ENCODE data around the gene CERS6. TPM values are rescaled to one million over a fixed set of nuclear protein-coding genes. Genes with fewer than 3 reads are reported as not detected.

Gene CERS6
- polyA plus RNA-seq, 1 donor (not counting 4 experiments of a cell fraction or from before 2014, with no cell fraction given): 19.5 TPM

DNA sequence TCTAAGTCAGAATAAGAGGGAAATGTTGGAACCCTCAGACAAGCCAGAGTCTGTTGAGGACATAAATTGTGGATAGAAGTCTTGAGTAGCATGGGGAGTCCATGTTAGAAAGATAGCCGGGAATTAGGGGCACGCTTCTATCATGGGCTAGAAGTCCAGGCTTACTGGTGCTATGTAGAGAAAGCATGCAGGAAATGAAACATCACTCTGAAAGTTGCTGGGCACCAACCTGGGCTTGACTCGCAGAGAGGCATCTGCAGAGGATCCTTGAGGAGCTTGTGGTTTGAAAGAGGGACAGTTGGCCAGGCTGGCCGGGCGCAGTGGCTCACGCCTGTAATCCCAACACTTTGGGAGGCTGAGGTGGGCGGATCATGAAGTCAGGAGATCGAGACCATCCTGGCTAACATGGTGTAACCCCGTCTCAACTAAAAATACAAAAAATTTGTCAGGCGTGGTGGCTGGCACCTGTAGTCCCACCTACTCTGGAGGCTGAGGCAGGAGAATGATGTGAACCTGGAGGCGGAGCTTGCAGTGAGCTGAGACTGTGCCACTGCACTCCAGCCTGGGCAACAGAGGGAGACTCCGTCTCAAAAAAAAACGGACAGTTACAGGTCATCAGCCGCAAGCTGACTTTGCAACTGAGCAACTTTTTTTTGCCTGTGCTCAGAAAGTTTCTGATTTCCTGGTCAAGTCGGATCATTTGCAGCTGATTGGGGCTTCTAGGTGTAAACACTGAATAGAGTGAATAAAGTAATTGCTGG, 24.9 kb downstream of the CERS6 start:
- DNase-seq (ENCODE audit: low read depth, low spot score): no peak
- Histone ChIP-seq H3K27ac (ENCODE audit: control insufficient read depth, insufficient read depth, low read length) (no peak overlapping the region), H3K36me3 (ENCODE audit: control insufficient read depth in 2 of 2, extremely low read depth in 1 of 2, insufficient read depth in 2 of 2, low read length in 2 of 2) (no peaks in the 10 kb centered on the region), H3K9me3 (ENCODE audit: control insufficient read depth, low read depth, low read length) (no peaks in the 10 kb centered on the region), H4K20me1 (ENCODE audit: control insufficient read depth, extremely low read depth, insufficient read depth, low read length) (peaks cover 2% of the 10 kb centered on the region), H3K9ac (ENCODE audit: control insufficient read depth, extremely low read depth, insufficient read depth, low read length) (no peak overlapping the region), H3K79me2 (ENCODE audit: control insufficient read depth, insufficient read depth, low read length) (peaks cover 84% of the 10 kb centered on the region), H3K4me3 (ENCODE audit: control insufficient read depth in 2 of 3, extremely low read depth in 1 of 3, insufficient read depth in 2 of 3, low read depth in 1 of 3, low read length in 3 of 3) (no peak overlapping the region), H2AFZ (ENCODE audit: control insufficient read depth, low read length) (no peak overlapping the region), H3K9me1 (ENCODE audit: control insufficient read depth, extremely low read depth, insufficient read depth, low read length) (no peaks in the 10 kb centered on the region), H3K27me3 (ENCODE audit: control insufficient read depth, extremely low read depth, insufficient read depth, low read length) (no peaks in the 10 kb centered on the region), H3K4me1 (ENCODE audit: control insufficient read depth, extremely low read depth, insufficient read depth, low read length) (no peaks in the 10 kb centered on the region), H3K4me2 (ENCODE audit: control insufficient read depth, extremely low read depth, insufficient read depth, low read depth, low read length) (no peak overlapping the region)
- TF ChIP-seq, protein P1, sequence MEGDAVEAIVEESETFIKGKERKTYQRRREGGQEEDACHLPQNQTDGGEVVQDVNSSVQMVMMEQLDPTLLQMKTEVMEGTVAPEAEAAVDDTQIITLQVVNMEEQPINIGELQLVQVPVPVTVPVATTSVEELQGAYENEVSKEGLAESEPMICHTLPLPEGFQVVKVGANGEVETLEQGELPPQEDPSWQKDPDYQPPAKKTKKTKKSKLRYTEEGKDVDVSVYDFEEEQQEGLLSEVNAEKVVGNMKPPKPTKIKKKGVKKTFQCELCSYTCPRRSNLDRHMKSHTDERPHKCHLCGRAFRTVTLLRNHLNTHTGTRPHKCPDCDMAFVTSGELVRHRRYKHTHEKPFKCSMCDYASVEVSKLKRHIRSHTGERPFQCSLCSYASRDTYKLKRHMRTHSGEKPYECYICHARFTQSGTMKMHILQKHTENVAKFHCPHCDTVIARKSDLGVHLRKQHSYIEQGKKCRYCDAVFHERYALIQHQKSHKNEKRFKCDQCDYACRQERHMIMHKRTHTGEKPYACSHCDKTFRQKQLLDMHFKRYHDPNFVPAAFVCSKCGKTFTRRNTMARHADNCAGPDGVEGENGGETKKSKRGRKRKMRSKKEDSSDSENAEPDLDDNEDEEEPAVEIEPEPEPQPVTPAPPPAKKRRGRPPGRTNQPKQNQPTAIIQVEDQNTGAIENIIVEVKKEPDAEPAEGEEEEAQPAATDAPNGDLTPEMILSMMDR (optimal IDR thresholded peaks at IDR 0.05 in 1 of 3, IDR thresholded peaks at IDR 0.05 in 1 of 3, conservative IDR thresholded peaks at IDR 0.05 in 1 of 3; ENCODE audit: extremely low read depth in 1 of 3, insufficient read depth in 2 of 3, low read length in 3 of 3): no peak
- no peak for TF ChIP-seq EZH2 (IDR thresholded peaks at IDR 0.05; ENCODE audit: low read length)
- dilution Hi-C loops (cut with MboI; ENCODE audit: extremely low pct_ligation_motif_present, low sequenced_read_pairs): no loop called here
- FAIRE-seq: peak; percentile 48

DNA sequence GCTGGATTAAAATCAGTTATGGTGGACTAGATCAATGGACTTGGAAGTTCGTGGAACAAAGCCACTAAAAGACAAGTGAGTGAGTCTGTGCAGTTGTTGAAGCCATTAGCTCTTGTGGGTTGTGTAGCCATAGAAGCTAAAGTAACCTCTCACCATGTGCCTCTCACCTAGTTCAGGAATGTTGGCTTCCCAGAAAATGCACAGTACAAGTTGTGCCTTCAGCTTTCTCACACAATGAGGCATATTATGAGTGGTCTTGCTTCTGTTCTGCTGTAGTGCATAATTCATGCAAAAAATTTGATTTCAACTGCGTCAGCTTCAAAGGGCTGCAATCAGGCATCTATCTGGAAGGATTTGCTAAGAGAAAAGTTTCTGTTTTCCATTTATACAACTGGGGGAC, 26.2 kb downstream of the CERS6 start:
- Histone ChIP-seq H3K4me1 (ENCODE audit: control insufficient read depth, extremely low read depth, insufficient read depth, low read length) (no peaks in the 10 kb centered on the region), H3K9ac (ENCODE audit: control insufficient read depth, extremely low read depth, insufficient read depth, low read length) (no peak overlapping the region), H3K4me3 (ENCODE audit: control insufficient read depth in 2 of 3, extremely low read depth in 1 of 3, insufficient read depth in 2 of 3, low read depth in 1 of 3, low read length in 3 of 3) (no peak overlapping the region), H3K4me2 (ENCODE audit: control insufficient read depth, extremely low read depth, insufficient read depth, low read depth, low read length) (no peak overlapping the region), H3K79me2 (ENCODE audit: control insufficient read depth, insufficient read depth, low read length) (peaks cover 82% of the 10 kb centered on the region), H3K27ac (ENCODE audit: control insufficient read depth, insufficient read depth, low read length) (no peak overlapping the region), H3K9me1 (ENCODE audit: control insufficient read depth, extremely low read depth, insufficient read depth, low read length) (no peaks in the 10 kb centered on the region), H4K20me1 (ENCODE audit: control insufficient read depth, extremely low read depth, insufficient read depth, low read length) (peaks cover 2% of the 10 kb centered on the region), H3K9me3 (ENCODE audit: control insufficient read depth, low read depth, low read length) (no peaks in the 10 kb centered on the region), H2AFZ (ENCODE audit: control insufficient read depth, low read length) (no peak overlapping the region), H3K27me3 (ENCODE audit: control insufficient read depth, extremely low read depth, insufficient read depth, low read length) (no peaks in the 10 kb centered on the region), H3K36me3 (ENCODE audit: control insufficient read depth in 2 of 2, extremely low read depth in 1 of 2, insufficient read depth in 2 of 2, low read length in 2 of 2) (no peaks in the 10 kb centered on the region)
- no peak for TF ChIP-seq EZH2 (IDR thresholded peaks at IDR 0.05; ENCODE audit: low read length)
- TF ChIP-seq, protein P1 (optimal IDR thresholded peaks at IDR 0.05 in 1 of 3, IDR thresholded peaks at IDR 0.05 in 1 of 3, conservative IDR thresholded peaks at IDR 0.05 in 1 of 3; ENCODE audit: extremely low read depth in 1 of 3, insufficient read depth in 2 of 3, low read length in 3 of 3): no peak
- DNase-seq (ENCODE audit: low read depth, low spot score): no peak
- peak; percentile 79 for FAIRE-seq
- dilution Hi-C loops (cut with MboI; ENCODE audit: extremely low pct_ligation_motif_present, low sequenced_read_pairs): no loop called here
